Nephron progenitor cell (in vitro differentiated cells): ENCODE results near the gene WDR48.

ENCODE experiments used
- DNase-seq: peaks from one replicate; pipeline ENCODE4 v3.0.0; 2021
- H3K27ac Mint-ChIP-seq: 2 replicates; pipeline ENCODE4 v1.8.0; 2021; ENCODE audit warnings: mild to moderate bottlenecking, moderate library complexity, mixed read lengths
- H3K27me3 Mint-ChIP-seq: 2 replicates; pipeline ENCODE4 v1.8.0; 2021; ENCODE audit warnings: mild to moderate bottlenecking, low read depth, mixed read lengths; ENCODE audit not compliant: poor library complexity
- H3K36me3 Mint-ChIP-seq: 2 replicates; pipeline ENCODE4 v1.8.0; 2021; ENCODE audit warnings: low read depth, mixed read lengths
- H3K4me1 Mint-ChIP-seq: 2 replicates; pipeline ENCODE4 v1.8.0; 2021; ENCODE audit warnings: mixed read lengths
- H3K4me3 Mint-ChIP-seq: 2 replicates; pipeline ENCODE4 v1.8.0; 2021; ENCODE audit warnings: mild to moderate bottlenecking, moderate library complexity, mixed read lengths
- H3K9me3 Mint-ChIP-seq: 2 replicates; pipeline ENCODE4 v1.8.0; 2021; ENCODE audit warnings: mild to moderate bottlenecking, moderate library complexity, mixed read lengths
- CTCF ChIP-seq: fragments of 200-600 bp; sonication (generic); IDR thresholded peaks from 2 replicates; pipeline ENCODE4 v1.5.0; 2021; ENCODE audit warnings: antibody characterized with exemption

The WDR48 gene

GRCh38 chr3:39099242-39099641, 47.4 kb downstream of the WDR48 start:
- Mint-ChIP-seq H3K4me1 (peaks cover 13% of the 10 kb centered on the region), H3K27ac (no peak overlapping the region), H3K4me3 (no peak overlapping the region), H3K36me3 (peaks cover 20% of the 10 kb centered on the region), H3K27me3 (no peaks in the 10 kb centered on the region), H3K9me3 (no peaks in the 10 kb centered on the region)
- no peak for DNase-seq
- no peak for TF ChIP-seq CTCF

GRCh38 chr3:39099738-39100499, 48.1 kb downstream of the WDR48 start:
- Mint-ChIP-seq H3K27me3 (no peaks in the 10 kb centered on the region), H3K4me3 (no peak overlapping the region), H3K4me1 (peaks cover 17% of the 10 kb centered on the region), H3K36me3 (peaks cover 14% of the 10 kb centered on the region), H3K9me3 (no peaks in the 10 kb centered on the region), H3K27ac (no peak overlapping the region)
- no peak for DNase-seq
- no peak for TF ChIP-seq CTCF

GRCh38 chr3:39100500-39100886, 48.7 kb downstream of the WDR48 start:
- no peak for DNase-seq
- no peaks in the 10 kb centered on the region for H3K9me3 Mint-ChIP-seq
- peaks cover 11% of the 10 kb centered on the region for H3K36me3 Mint-ChIP-seq
- H3K4me3 Mint-ChIP-seq: no peak overlapping the region
- H3K4me1 Mint-ChIP-seq: peaks cover 23% of the 10 kb centered on the region
- H3K27ac Mint-ChIP-seq: no peak overlapping the region
- TF ChIP-seq CTCF: no peak
- no peaks in the 10 kb centered on the region for H3K27me3 Mint-ChIP-seq

- peak; percentile 38 for DNase-seq
- Mint-ChIP-seq H3K27me3 (no peaks in the 10 kb centered on the region), H3K9me3 (no peaks in the 10 kb centered on the region), H3K4me1 (peaks cover 29% of the 10 kb centered on the region), H3K27ac (no peak overlapping the region), H3K36me3 (peaks cover 8% of the 10 kb centered on the region), H3K4me3 (no peak overlapping the region)
- peak; percentile 45 for TF ChIP-seq CTCF
These were observed 49.3 kb downstream of the WDR48 start for GRCh38 chr3:39101022-39101689.

- DNase-seq: no peak
- H3K4me3 Mint-ChIP-seq: no peak overlapping the region
- peaks cover 38% of the 10 kb centered on the region for H3K4me1 Mint-ChIP-seq
- H3K36me3 Mint-ChIP-seq: peaks cover 4% of the 10 kb centered on the region
- H3K9me3 Mint-ChIP-seq: no peaks in the 10 kb centered on the region
- no peaks in the 10 kb centered on the region for H3K27me3 Mint-ChIP-seq
- no peak for TF ChIP-seq CTCF
- peak overlapping the region; percentile 29 for H3K27ac Mint-ChIP-seq
These were observed 50.9 kb downstream of the WDR48 start for GRCh38 chr3:39102504-39103323.
